EH (cell line): ENCODE data around the gene RAB10.

ENCODE experiments used
- DNase-seq: peaks from one replicate; pipeline ENCODE4 v3.0.0-alpha.2; 2015; ENCODE audit warnings: low read depth

The RAB10 gene

GRCh38 chr2:26179446-26179913 lies 145.6 kb downstream of the RAB10 start:
- DNase-seq = no peak

GRCh38 chr2:26182441-26182840 lies 148.6 kb downstream of the RAB10 start:
- DNase-seq = no peak

GRCh38 chr2:26182887-26183630 lies 149.2 kb downstream of the RAB10 start:
- DNase-seq = no peak

- DNase-seq = no peak
These were observed 150.2 kb downstream of the RAB10 start for GRCh38 chr2:26184121-26184520.

GRCh38 chr2:26184555-26185303 lies 150.8 kb downstream of the RAB10 start:
- peak; percentile 80 for DNase-seq

GRCh38 chr2:26185304-26185928 lies 151.5 kb downstream of the RAB10 start:
- no peak for DNase-seq

GRCh38 chr2:26185954-26186770 lies 152.3 kb downstream of the RAB10 start:
- DNase-seq = no peak
